HepG2 (cell line): ENCODE results near the gene CPNE1. TPM values are rescaled to one million over a fixed set of nuclear protein-coding genes. Genes with fewer than 3 reads are reported as not detected.

Experiments
- ARNTL ChIP-seq: sonication (generic); formaldehyde crosslinking; IDR thresholded peaks from 2 replicates; pipeline ENCODE4 v1.4.0; 2020; ENCODE audit warnings: mild to moderate bottlenecking, missing genetic modification reagents
- CEBPB ChIP-seq: IDR thresholded peaks from 2 replicates; pipeline ENCODE4 v1.6.1; 2011; ENCODE audit warnings: low read depth, low read length, improper control_type of control experiment, borderline replicate concordance
- ELF1 ChIP-seq: sonication (generic); formaldehyde crosslinking; IDR thresholded peaks from 2 replicates; pipeline ENCODE4 v1.4.0; 2020; ENCODE audit warnings: missing genetic modification reagents
- GZF1 ChIP-seq: sonication (generic); formaldehyde crosslinking; IDR thresholded peaks from 2 replicates; pipeline ENCODE4 v1.5.1; 2020; ENCODE audit warnings: mild to moderate bottlenecking, missing genetic modification reagents
- HMGXB4 ChIP-seq, 2 experiments: sonication (generic) in 1 of 2; formaldehyde crosslinking in 1 of 2; IDR thresholded peaks; 2 replicates each; pipeline versions ENCODE4 v1.4.0 to v1.6.1; 2018 to 2020; ENCODE audit warnings: missing genetic modification reagents in 2 of 2, borderline replicate concordance in 1 of 2, low read depth in 1 of 2, mild to moderate bottlenecking in 1 of 2, missing biosample characterization in 1 of 2
- MAFG ChIP-seq: sonication (generic); formaldehyde crosslinking; IDR thresholded peaks from 2 replicates; pipeline ENCODE4 v1.5.1; 2020; ENCODE audit warnings: mild to moderate bottlenecking, missing genetic modification reagents
- MEIS1 ChIP-seq: sonication (generic); formaldehyde crosslinking; IDR thresholded peaks from 2 replicates; pipeline ENCODE4 v1.9.0; 2021; ENCODE audit warnings: mild to moderate bottlenecking, missing genetic modification reagents, moderate library complexity, borderline replicate concordance
- MTA3 ChIP-seq: sonication (generic); formaldehyde crosslinking; IDR thresholded peaks from 2 replicates; pipeline ENCODE4 v1.4.0; 2020; ENCODE audit warnings: missing genetic modification reagents
- NPAS2 ChIP-seq: sonication (generic); formaldehyde crosslinking; IDR thresholded peaks from 2 replicates; pipeline ENCODE4 v1.8.0; 2022; ENCODE audit warnings: mild to moderate bottlenecking, missing genetic modification reagents, borderline replicate concordance
- PBX3 ChIP-seq: sonication (generic); formaldehyde crosslinking; IDR thresholded peaks from 2 replicates; pipeline ENCODE4 v1.8.1; 2023; ENCODE audit warnings: missing genetic modification reagents, inconsistent platforms, borderline replicate concordance
- SP2 ChIP-seq: sonication (generic); formaldehyde crosslinking; IDR thresholded peaks from 2 replicates; pipeline ENCODE4 v1.5.1; 2020; ENCODE audit warnings: mild to moderate bottlenecking, missing genetic modification reagents
- TEAD2 ChIP-seq: sonication (generic); formaldehyde crosslinking; IDR thresholded peaks from 2 replicates; pipeline ENCODE4 v1.9.0; 2021; ENCODE audit warnings: missing genetic modification reagents
- TP53 ChIP-seq: sonication (generic); formaldehyde crosslinking; conservative IDR thresholded peaks from 2 replicates; pipeline ENCODE4 v1.4.0; 2020; ENCODE audit warnings: missing genetic modification reagents
- ZBTB46 ChIP-seq: sonication (generic); formaldehyde crosslinking; IDR thresholded peaks from 2 replicates; pipeline ENCODE4 v1.4.0; 2020; ENCODE audit warnings: mild to moderate bottlenecking, missing genetic modification reagents, borderline replicate concordance
- ZBTB7A ChIP-seq: sonication (generic); formaldehyde crosslinking; IDR thresholded peaks from 2 replicates; pipeline ENCODE4 v1.8.0; 2022; ENCODE audit warnings: mild to moderate bottlenecking, missing genetic modification reagents
- ZNF333 ChIP-seq: sonication (generic); formaldehyde crosslinking; IDR thresholded peaks from 2 replicates; pipeline ENCODE4 v1.4.0; 2020; ENCODE audit warnings: mild to moderate bottlenecking, missing genetic modification reagents, borderline replicate concordance
- ZNF431 ChIP-seq: sonication (generic); formaldehyde crosslinking; IDR thresholded peaks from 2 replicates; pipeline ENCODE4 v1.9.0; 2022; ENCODE audit warnings: missing genetic modification reagents, low read depth, mild to moderate bottlenecking, borderline replicate concordance
- ZNF441 ChIP-seq: sonication (generic); formaldehyde crosslinking; IDR thresholded peaks from 2 replicates; pipeline ENCODE4 v1.7.0; 2021; ENCODE audit warnings: missing genetic modification reagents, borderline replicate concordance
- polyA plus RNA-seq, 8 experiments: library from polyadenylated mRNA; depleted of rRNA in 3 of 8; stranded (reverse) in 7 of 8; unstranded in 1 of 8; fragments of >200 nt; fragmentation: Illumina TruSeq in 4 of 8; extraction: Trizol in 4 of 8; gene quantifications; 2 replicates each; pipeline versions ENCODE4 v1.2.1 to v1.2.3, GENCODE V29; 2011 to 2016; ENCODE audit warnings: low read depth in 4 of 8, missing spikeins in 1 of 8, mixed read lengths in 1 of 8; ENCODE audit not compliant: insufficient read depth in 1 of 8
- total RNA-seq, 5 experiments: library from RNA; depleted of rRNA; stranded (reverse); fragments of >200 nt; fragmentation: Illumina TruSeq; extraction: Trizol; gene quantifications; 2 replicates each; pipeline ENCODE4 v1.2.3, GENCODE V29; 2016; ENCODE audit warnings: low read depth in 1 of 5
- TF ChIP-seq, protein P1 (sequence below): sonication (generic); formaldehyde crosslinking; IDR thresholded peaks from 2 replicates; pipeline ENCODE4 v1.4.0; 2020; ENCODE audit warnings: missing genetic modification reagents
- TF ChIP-seq, protein P2 (sequence below): sonication (generic); formaldehyde crosslinking; IDR thresholded peaks from 2 replicates; pipeline ENCODE4 v1.8.0; 2022; ENCODE audit warnings: low read depth, missing genetic modification reagents

The CPNE1 gene
- total and polyA plus RNA-seq, 2 of the 13 experiments (the other 11 are each of a cell fraction or from before 2014, with no cell fraction given) = 408 to 431 TPM

GRCh38 chr20:35697696-35698297 is 33.1 kb upstream of the CPNE1 start (continued):
- TF ChIP-seq ARNTL (no peak; the same call in 1 of the 2 replicates), GZF1 (CRISPR knock-in tag) (0 out of 2 replicates have a peak, but pooled peaks have one; percentile 48), MAFG (CRISPR knock-in tag) (no peak), NPAS2 (CRISPR knock-in tag) (no peak), ZNF441 (no peak), MEIS1 (CRISPR knock-in tag) (0 out of 2 replicates have a peak, but pooled peaks have one; percentile 17), ZNF431 (CRISPR knock-in tag) (no peak; the same call in 1 of the 2 replicates), TEAD2 (CRISPR knock-in tag) (no peak), MTA3 (no peak), ZBTB46 (no peak), ZNF333 (peak; percentile 82; the same call in 1 of the 2 replicates), HMGXB4 (CRISPR knock-in tag; IDR thresholded peaks at IDR 0.05; ENCODE audit: borderline replicate concordance in 1 of 2, low read depth in 1 of 2) (no peak), ZBTB7A (CRISPR knock-in tag) (peak; percentile 71; the same call in 1 of the 2 replicates), SP2 (CRISPR knock-in tag) (no peak), TP53 (CRISPR knock-in tag) (no peak), CEBPB (no peak), PBX3 (CRISPR knock-in tag) (no peak), ELF1 (no peak)
- TF ChIP-seq, protein P1, sequence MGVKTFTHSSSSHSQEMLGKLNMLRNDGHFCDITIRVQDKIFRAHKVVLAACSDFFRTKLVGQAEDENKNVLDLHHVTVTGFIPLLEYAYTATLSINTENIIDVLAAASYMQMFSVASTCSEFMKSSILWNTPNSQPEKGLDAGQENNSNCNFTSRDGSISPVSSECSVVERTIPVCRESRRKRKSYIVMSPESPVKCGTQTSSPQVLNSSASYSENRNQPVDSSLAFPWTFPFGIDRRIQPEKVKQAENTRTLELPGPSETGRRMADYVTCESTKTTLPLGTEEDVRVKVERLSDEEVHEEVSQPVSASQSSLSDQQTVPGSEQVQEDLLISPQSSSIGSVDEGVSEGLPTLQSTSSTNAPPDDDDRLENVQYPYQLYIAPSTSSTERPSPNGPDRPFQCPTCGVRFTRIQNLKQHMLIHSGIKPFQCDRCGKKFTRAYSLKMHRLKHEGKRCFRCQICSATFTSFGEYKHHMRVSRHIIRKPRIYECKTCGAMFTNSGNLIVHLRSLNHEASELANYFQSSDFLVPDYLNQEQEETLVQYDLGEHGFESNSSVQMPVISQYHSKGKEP = no peak
- TF ChIP-seq, protein P2, sequence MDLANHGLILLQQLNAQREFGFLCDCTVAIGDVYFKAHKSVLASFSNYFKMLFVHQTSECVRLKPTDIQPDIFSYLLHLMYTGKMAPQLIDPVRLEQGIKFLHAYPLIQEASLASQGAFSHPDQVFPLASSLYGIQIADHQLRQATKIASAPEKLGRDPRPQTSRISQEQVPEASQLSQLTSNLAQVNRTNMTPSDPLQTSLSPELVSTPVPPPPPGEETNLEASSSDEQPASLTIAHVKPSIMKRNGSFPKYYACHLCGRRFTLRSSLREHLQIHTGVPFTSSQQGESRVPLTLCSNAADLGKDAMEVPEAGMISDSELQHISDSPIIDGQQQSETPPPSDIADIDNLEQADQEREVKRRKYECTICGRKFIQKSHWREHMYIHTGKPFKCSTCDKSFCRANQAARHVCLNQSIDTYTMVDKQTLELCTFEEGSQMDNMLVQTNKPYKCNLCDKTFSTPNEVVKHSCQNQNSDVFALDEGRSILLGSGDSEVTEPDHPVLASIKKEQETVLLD (CRISPR knock-in tag) = no peak
